ENCODE results near the gene TMCC3. TPM values are rescaled to one million over a fixed set of nuclear protein-coding genes. Genes with fewer than 3 reads are reported as not detected.
A peak's percentile ranks its signal among the peaks of the same experiment; 100 is the strongest.

The TMCC3 gene
- total RNA-seq, 2 donors from 2014 or later: 0.77 to 1.6 TPM

GRCh38 chr12:94640134-94640928, 10.0 kb downstream of the TMCC3 start:
- ATAC-seq (replicated peaks in 1 of 2): peak; percentile 71 to 73
- H3K27me3 Mint-ChIP-seq (ENCODE audit: low read depth): peaks cover 60% of the 10 kb centered on the region
- peaks cover 0 to 1% of the 10 kb centered on the region in 2 donors for H3K9me3 Mint-ChIP-seq
- H3K4me1 Mint-ChIP-seq (ENCODE audit: low read depth): peaks cover 39% of the 10 kb centered on the region
- no peaks in the 10 kb centered on the region for H3K36me3 Mint-ChIP-seq (ENCODE audit: insufficient read depth in 2 of 2)
- DNase-seq: peak; percentile 71 to 77
- H3K4me3 Mint-ChIP-seq: peak overlapping the region; percentile 8 to 51
- H3K27ac Mint-ChIP-seq: peak overlapping the region; percentile 34

- DNase-seq (no peak), ATAC-seq (replicated peaks in 1 of 2) (no peak)
- Mint-ChIP-seq H3K9me3 (peaks cover 0 to 1% of the 10 kb centered on the region in 2 donors), H3K27me3 (ENCODE audit: low read depth) (peaks cover 51% of the 10 kb centered on the region), H3K36me3 (ENCODE audit: insufficient read depth in 2 of 2) (no peaks in the 10 kb centered on the region), H3K27ac (no peak overlapping the region), H3K4me3 (no peak overlapping the region), H3K4me1 (ENCODE audit: low read depth) (peaks cover 23% of the 10 kb centered on the region)
These were observed 11.8 kb downstream of the TMCC3 start for GRCh38 chr12:94638521-94638920.

DNA sequence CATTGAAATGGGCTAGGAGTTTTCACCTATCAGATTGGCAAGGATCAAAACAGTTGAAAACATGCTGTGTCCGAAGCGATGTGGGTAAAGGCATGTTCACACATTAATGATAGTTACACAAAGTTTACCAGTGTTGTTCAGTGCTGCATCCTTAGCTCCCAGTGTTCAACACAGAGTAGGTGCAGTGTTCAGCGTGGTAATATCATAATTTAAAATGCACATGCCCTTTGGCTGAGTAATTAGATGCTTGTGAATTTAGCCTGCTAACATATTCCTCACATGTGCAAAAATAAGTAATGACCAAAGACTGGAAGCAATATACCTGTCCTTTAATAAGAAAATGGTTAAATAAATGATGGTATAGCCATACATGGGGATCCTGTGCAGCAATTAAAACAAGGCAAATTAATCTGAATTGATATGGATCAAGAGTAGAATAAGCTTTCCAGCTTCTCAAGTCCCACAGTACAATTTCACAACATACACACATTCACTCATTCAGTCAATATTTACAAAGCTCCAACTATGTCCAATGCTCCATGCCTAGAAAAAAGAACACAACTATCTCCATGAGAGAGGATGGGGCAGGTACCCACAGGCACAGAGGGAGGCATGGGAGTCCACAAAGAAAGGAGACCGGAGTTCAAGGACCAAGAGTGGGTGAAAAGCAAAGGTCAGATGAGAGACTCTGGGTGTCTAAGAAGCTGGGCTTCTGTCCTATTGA, 12.8 kb downstream of the TMCC3 start:
- H3K9me3 Mint-ChIP-seq: peaks cover 0 to 1% of the 10 kb centered on the region in 2 donors
- no peak for DNase-seq
- no peak overlapping the region for H3K27ac Mint-ChIP-seq
- ATAC-seq (replicated peaks in 1 of 2): no peak
- H3K27me3 Mint-ChIP-seq (ENCODE audit: low read depth): peaks cover 41% of the 10 kb centered on the region
- H3K36me3 Mint-ChIP-seq (ENCODE audit: insufficient read depth in 2 of 2): no peaks in the 10 kb centered on the region
- peaks cover 18% of the 10 kb centered on the region for H3K4me1 Mint-ChIP-seq (ENCODE audit: low read depth)
- H3K4me3 Mint-ChIP-seq: no peak overlapping the region

GRCh38 chr12:94636462-94637085, 13.8 kb downstream of the TMCC3 start:
- Mint-ChIP-seq H3K36me3 (ENCODE audit: insufficient read depth in 2 of 2) (no peaks in the 10 kb centered on the region), H3K27ac (no peak overlapping the region), H3K27me3 (ENCODE audit: low read depth) (peaks cover 37% of the 10 kb centered on the region), H3K9me3 (peaks cover 0 to 1% of the 10 kb centered on the region in 2 donors), H3K4me1 (ENCODE audit: low read depth) (peaks cover 18% of the 10 kb centered on the region), H3K4me3 (no peak overlapping the region)
- ATAC-seq (replicated peaks in 1 of 2) (no peak), DNase-seq (no peak)

DNA sequence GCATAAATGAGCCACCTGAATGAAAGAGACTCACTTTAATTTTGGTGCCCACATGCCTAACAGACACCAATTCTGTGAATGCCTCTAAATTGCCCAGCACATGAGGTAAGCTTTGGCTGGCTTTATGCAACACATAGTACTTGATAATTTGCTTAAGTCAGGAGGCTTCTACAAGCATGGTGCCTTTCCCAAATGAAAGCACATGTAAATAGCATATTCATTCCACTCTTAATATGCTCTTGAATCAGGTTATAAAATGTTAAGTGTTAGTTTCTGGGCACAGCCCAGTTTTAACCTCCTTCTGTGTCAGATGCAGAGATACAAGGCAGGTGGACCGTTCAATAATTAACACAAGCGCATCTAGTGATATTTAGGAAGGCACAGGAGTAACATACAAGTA, 15.6 kb downstream of the TMCC3 start:
- ATAC-seq (replicated peaks in 1 of 2): no peak
- Mint-ChIP-seq H3K27ac (no peak overlapping the region), H3K27me3 (ENCODE audit: low read depth) (peaks cover 37% of the 10 kb centered on the region), H3K4me3 (no peak overlapping the region), H3K4me1 (ENCODE audit: low read depth) (peaks cover 2% of the 10 kb centered on the region), H3K36me3 (ENCODE audit: insufficient read depth in 2 of 2) (no peaks in the 10 kb centered on the region), H3K9me3 (peaks cover 0 to 1% of the 10 kb centered on the region in 2 donors)
- DNase-seq: no peak

GRCh38 chr12:94633401-94633800, 17.0 kb downstream of the TMCC3 start:
- no peak overlapping the region for H3K27ac Mint-ChIP-seq
- no peaks in the 10 kb centered on the region for H3K36me3 Mint-ChIP-seq (ENCODE audit: insufficient read depth in 2 of 2)
- H3K9me3 Mint-ChIP-seq: peaks cover 0 to under 1% of the 10 kb centered on the region in 2 donors
- H3K4me1 Mint-ChIP-seq (ENCODE audit: low read depth): no peaks in the 10 kb centered on the region
- DNase-seq (no peak), ATAC-seq (replicated peaks in 1 of 2) (no peak)
- H3K27me3 Mint-ChIP-seq (ENCODE audit: low read depth): peaks cover 29% of the 10 kb centered on the region
- no peak overlapping the region for H3K4me3 Mint-ChIP-seq

DNA sequence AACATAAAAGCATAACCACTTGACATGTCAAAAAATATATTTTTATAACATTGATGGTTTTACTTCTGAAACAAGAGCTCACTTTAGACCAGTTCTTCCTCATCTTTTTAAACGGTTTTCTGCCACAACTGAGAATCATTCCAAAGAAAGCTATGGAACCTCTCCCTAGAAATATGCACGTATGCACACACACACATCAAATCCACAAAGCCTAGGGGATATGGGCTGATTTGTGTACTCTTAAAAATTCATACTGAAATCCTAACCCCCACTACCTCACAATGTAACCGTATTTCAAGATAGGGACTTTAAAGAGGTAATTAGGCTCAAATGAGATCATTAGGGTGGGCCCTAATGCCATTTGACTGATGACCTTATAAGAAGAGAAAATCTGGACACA, 19.3 kb downstream of the TMCC3 start:
- Mint-ChIP-seq H3K27me3 (ENCODE audit: low read depth) (peaks cover 13% of the 10 kb centered on the region), H3K27ac (no peak overlapping the region), H3K4me1 (ENCODE audit: low read depth) (no peaks in the 10 kb centered on the region), H3K4me3 (no peak overlapping the region), H3K36me3 (ENCODE audit: insufficient read depth in 2 of 2) (no peaks in the 10 kb centered on the region), H3K9me3 (no peaks in the 10 kb centered on the region)
- DNase-seq (no peak), ATAC-seq (replicated peaks in 1 of 2) (no peak)

DNA sequence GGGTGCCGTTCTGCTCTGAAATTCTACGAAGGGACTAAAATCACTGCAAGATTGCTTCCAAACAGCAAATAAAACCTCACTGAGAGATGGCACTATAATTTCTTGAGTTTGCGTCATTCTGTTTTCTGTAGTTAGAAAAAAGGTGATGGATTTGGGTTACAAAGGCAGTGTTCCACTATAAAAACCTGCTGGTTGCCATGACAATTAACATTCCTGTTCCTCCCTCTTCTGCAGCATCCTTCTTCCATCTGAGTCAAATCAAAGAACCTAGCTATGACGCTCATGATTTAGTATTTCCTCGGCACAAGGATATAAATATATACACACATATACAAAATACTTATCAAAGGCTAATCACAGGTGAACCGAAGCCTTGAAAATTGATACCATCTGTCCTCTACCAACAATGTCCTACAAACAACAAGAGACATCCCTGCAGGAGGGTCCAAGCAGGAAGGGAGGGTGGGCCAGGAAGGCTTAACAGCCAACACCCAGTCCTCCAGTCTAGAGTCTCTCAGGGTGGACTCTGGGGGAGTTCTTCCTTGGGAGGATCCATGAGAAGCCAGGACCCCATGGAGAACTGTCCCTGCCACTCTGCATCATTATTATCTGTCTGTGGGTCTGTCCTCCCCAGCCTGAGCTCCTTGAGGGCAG, 21.4 kb downstream of the TMCC3 start:
- H3K27ac Mint-ChIP-seq: no peak overlapping the region
- H3K9me3 Mint-ChIP-seq: peaks cover 0 to 2% of the 10 kb centered on the region in 2 donors
- no peak for DNase-seq
- H3K4me1 Mint-ChIP-seq (ENCODE audit: low read depth): no peaks in the 10 kb centered on the region
- no peak overlapping the region for H3K4me3 Mint-ChIP-seq
- no peaks in the 10 kb centered on the region for H3K36me3 Mint-ChIP-seq (ENCODE audit: insufficient read depth in 2 of 2)
- ATAC-seq (replicated peaks in 1 of 2): no peak
- H3K27me3 Mint-ChIP-seq (ENCODE audit: low read depth): no peaks in the 10 kb centered on the region

DNA sequence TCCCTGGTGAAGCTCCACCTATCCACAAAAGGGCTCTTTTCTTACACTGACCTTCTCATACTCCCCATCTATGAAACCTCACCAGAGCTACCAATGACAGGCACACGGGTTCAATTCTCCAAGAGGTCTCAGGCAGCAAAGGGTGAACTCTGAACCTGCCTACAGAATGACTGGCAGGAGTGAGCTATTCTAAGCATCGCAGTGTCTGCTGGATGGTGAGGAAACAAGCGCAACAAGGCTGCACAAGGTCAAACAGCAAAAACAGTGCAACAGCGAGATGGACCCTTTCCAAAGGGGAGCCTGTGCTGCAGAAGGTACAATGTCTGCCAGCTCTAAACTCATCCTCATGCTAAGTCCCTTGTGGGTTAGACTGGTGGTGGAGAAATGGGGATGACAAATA, 22.0 kb downstream of the TMCC3 start:
- H3K9me3 Mint-ChIP-seq: peaks cover 0 to 2% of the 10 kb centered on the region in 2 donors
- H3K27ac Mint-ChIP-seq: no peak overlapping the region
- DNase-seq (no peak), ATAC-seq (replicated peaks in 1 of 2) (no peak)
- no peaks in the 10 kb centered on the region for H3K27me3 Mint-ChIP-seq (ENCODE audit: low read depth)
- H3K4me3 Mint-ChIP-seq: no peak overlapping the region
- no peaks in the 10 kb centered on the region for H3K36me3 Mint-ChIP-seq (ENCODE audit: insufficient read depth in 2 of 2)
- H3K4me1 Mint-ChIP-seq (ENCODE audit: low read depth): no peaks in the 10 kb centered on the region

- Mint-ChIP-seq H3K9me3 (peaks cover 0 to 2% of the 10 kb centered on the region in 2 donors), H3K4me3 (no peak overlapping the region), H3K36me3 (ENCODE audit: insufficient read depth in 2 of 2) (no peaks in the 10 kb centered on the region), H3K27me3 (ENCODE audit: low read depth) (no peaks in the 10 kb centered on the region), H3K27ac (no peak overlapping the region), H3K4me1 (ENCODE audit: low read depth) (peaks cover 18% of the 10 kb centered on the region)
- no peak for DNase-seq
- ATAC-seq (replicated peaks in 1 of 2): no peak
These were observed 24.8 kb downstream of the TMCC3 start for GRCh38 chr12:94625531-94625930.

GRCh38 chr12:94623161-94623920, 27.0 kb downstream of the TMCC3 start:
- no peak overlapping the region for H3K27ac Mint-ChIP-seq
- DNase-seq (no peak), ATAC-seq (replicated peaks in 1 of 2) (no peak)
- peaks cover 0 to 2% of the 10 kb centered on the region in 2 donors for H3K9me3 Mint-ChIP-seq
- no peaks in the 10 kb centered on the region for H3K36me3 Mint-ChIP-seq (ENCODE audit: insufficient read depth in 2 of 2)
- H3K4me3 Mint-ChIP-seq: no peak overlapping the region
- H3K27me3 Mint-ChIP-seq (ENCODE audit: low read depth): no peaks in the 10 kb centered on the region
- peaks cover 18% of the 10 kb centered on the region for H3K4me1 Mint-ChIP-seq (ENCODE audit: low read depth)

GRCh38 chr12:94622475-94622874, 27.9 kb downstream of the TMCC3 start:
- Mint-ChIP-seq H3K27me3 (ENCODE audit: low read depth) (no peaks in the 10 kb centered on the region), H3K4me3 (peak overlapping the region in 1 of 2 donors; percentile 85), H3K4me1 (ENCODE audit: low read depth) (peaks cover 18% of the 10 kb centered on the region), H3K9me3 (peaks cover 0 to 2% of the 10 kb centered on the region in 2 donors), H3K36me3 (ENCODE audit: insufficient read depth in 2 of 2) (no peaks in the 10 kb centered on the region), H3K27ac (peak overlapping the region; percentile 93)
- DNase-seq (no peak), ATAC-seq (replicated peaks in 1 of 2) (no peak)
